ENCODE data around the gene CD28. TPM values are rescaled to one million over a fixed set of nuclear protein-coding genes. Genes with fewer than 3 reads are reported as not detected.

The CD28 gene
- polyA plus RNA-seq, 4 donors, result under 0.01 to 1.0 (median 0.27) TPM

DNA sequence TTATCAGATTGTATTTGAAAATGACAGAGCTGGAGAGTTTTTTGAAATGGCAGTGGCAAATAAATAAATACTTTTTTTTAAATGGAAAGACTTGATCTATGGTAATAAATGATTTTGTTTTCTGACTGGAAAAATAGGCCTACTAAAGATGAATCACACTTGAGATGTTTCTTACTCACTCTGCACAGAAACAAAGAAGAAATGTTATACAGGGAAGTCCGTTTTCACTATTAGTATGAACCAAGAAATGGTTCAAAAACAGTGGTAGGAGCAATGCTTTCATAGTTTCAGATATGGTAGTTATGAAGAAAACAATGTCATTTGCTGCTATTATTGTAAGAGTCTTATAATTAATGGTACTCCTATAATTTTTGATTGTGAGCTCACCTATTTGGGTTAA lies 30.9 kb downstream of the CD28 start:
- Histone ChIP-seq H3K4me3 (ENCODE audit: low read depth in 1 of 3, low read length in 3 of 3) (no peak overlapping the region), H3K36me3 (ENCODE audit: control insufficient read depth in 3 of 3, insufficient read depth in 2 of 3, low read depth in 1 of 3, low read length in 3 of 3) (no peaks in the 10 kb centered on the region), H3K27ac (ENCODE audit: low read depth in 1 of 3, low read length in 2 of 3) (no peak overlapping the region), H3K27me3 (ENCODE audit: control insufficient read depth in 3 of 3, insufficient read depth in 3 of 3, low read length in 3 of 3) (no peaks in the 10 kb centered on the region), H3K4me1 (ENCODE audit: control insufficient read depth in 3 of 3, insufficient read depth in 2 of 3, low read depth in 1 of 3, low read length in 2 of 3) (peaks cover 0 to 3% (median 0%) of the 10 kb centered on the region in 3 donors), H3K9me3 (ENCODE audit: control insufficient read depth in 2 of 2, insufficient read depth in 1 of 2, low read depth in 1 of 2, low read length in 1 of 2) (no peaks in the 10 kb centered on the region)
- DNase-seq (no peak), FAIRE-seq (no peak)
- WGBS, 3 donors, result 75 to 88% (median 88%) methylated on average over 1 of the region's 1 CpG

DNA sequence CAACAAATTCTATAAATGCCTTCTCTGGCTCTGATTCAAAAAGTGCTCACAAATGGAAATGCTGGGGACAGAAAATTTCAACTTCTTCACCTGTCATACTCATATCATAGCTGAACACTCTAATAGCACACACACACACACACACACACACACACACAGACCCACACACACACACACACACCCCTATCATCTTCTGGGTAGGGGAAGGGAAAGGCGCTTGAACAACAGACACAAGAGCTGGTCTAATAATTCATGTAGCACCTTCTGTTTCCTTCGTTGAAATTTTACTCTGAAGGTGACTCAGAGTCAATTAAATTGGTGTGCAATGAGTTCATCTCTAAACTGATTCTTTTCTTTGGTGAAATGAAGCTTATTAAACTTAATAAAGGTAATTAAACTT lies 32.9 kb downstream of the CD28 start:
- 60 to 65% (median 64%) methylated on average over 2 of the region's 2 CpGs for WGBS, 3 donors
- FAIRE-seq (no peak), DNase-seq (no peak)
- Histone ChIP-seq H3K27me3 (ENCODE audit: control insufficient read depth in 3 of 3, insufficient read depth in 3 of 3, low read length in 3 of 3) (no peaks in the 10 kb centered on the region), H3K36me3 (ENCODE audit: control insufficient read depth in 3 of 3, insufficient read depth in 2 of 3, low read depth in 1 of 3, low read length in 3 of 3) (no peaks in the 10 kb centered on the region), H3K27ac (ENCODE audit: low read depth in 1 of 3, low read length in 2 of 3) (no peak overlapping the region), H3K9me3 (ENCODE audit: control insufficient read depth in 2 of 2, insufficient read depth in 1 of 2, low read depth in 1 of 2, low read length in 1 of 2) (no peaks in the 10 kb centered on the region), H3K4me1 (ENCODE audit: control insufficient read depth in 3 of 3, insufficient read depth in 2 of 3, low read depth in 1 of 3, low read length in 2 of 3) (peaks cover 0 to 3% (median 0%) of the 10 kb centered on the region in 3 donors), H3K4me3 (ENCODE audit: low read depth in 1 of 3, low read length in 3 of 3) (no peak overlapping the region)

DNA sequence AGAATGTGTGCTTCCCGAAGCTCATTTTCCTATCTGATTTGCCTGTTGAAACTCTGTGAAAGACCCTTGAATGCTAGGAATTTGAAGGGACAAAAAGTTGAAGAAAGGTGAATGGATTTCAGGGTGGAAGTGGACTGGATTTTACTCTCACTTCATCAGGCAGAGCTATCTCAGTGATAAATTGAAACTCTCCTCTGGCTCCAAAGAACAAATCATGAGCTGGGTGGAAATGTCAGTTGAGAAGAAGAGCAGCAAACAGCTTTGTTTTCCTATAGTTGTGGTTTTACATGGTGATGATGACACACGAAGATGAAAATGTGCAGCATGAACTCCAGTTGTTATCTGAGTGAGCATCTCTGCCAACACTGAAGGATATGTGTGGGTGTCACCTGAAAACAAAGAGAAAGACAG lies 34.4 kb downstream of the CD28 start:
- 60 to 84% (median 63%) methylated on average over 2 of the region's 2 CpGs for WGBS, 3 donors
- Histone ChIP-seq H3K27me3 (ENCODE audit: control insufficient read depth in 3 of 3, insufficient read depth in 3 of 3, low read length in 3 of 3) (no peaks in the 10 kb centered on the region), H3K9me3 (ENCODE audit: control insufficient read depth in 2 of 2, insufficient read depth in 1 of 2, low read depth in 1 of 2, low read length in 1 of 2) (no peaks in the 10 kb centered on the region), H3K36me3 (ENCODE audit: control insufficient read depth in 3 of 3, insufficient read depth in 2 of 3, low read depth in 1 of 3, low read length in 3 of 3) (no peaks in the 10 kb centered on the region), H3K27ac (ENCODE audit: low read depth in 1 of 3, low read length in 2 of 3) (peak overlapping the region in 1 of 3 donors; percentile 56), H3K4me1 (ENCODE audit: control insufficient read depth in 3 of 3, insufficient read depth in 2 of 3, low read depth in 1 of 3, low read length in 2 of 3) (peaks cover 0 to 3% (median 0%) of the 10 kb centered on the region in 3 donors), H3K4me3 (ENCODE audit: low read depth in 1 of 3, low read length in 3 of 3) (no peak overlapping the region)
- DNase-seq (peak in 1 of 2 donors; percentile 9), FAIRE-seq (no peak)

DNA sequence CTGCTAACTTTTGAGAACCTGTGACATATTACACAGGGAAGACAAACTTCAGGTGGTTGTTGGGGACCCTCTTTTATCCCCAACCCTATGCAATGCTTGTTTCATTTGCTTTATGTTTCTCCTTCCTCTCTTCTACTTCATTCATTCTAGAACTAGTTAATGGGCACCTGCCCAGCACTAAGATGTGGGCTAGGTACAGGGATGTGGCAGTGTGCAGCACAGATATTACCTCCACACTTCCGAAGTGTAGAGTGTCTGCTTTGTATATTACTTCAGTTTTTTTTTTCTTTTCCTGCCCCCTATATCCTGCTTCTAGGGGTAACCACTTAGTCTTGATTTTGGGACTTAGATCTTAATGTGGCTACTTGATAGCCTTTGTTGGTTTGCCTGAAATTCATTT lies 35.1 kb downstream of the CD28 start:
- Histone ChIP-seq H3K9me3 (ENCODE audit: control insufficient read depth in 2 of 2, insufficient read depth in 1 of 2, low read depth in 1 of 2, low read length in 1 of 2) (no peaks in the 10 kb centered on the region), H3K4me3 (ENCODE audit: low read depth in 1 of 3, low read length in 3 of 3) (no peak overlapping the region), H3K36me3 (ENCODE audit: control insufficient read depth in 3 of 3, insufficient read depth in 2 of 3, low read depth in 1 of 3, low read length in 3 of 3) (no peaks in the 10 kb centered on the region), H3K27ac (ENCODE audit: low read depth in 1 of 3, low read length in 2 of 3) (peak overlapping the region in 1 of 3 donors; percentile 56), H3K27me3 (ENCODE audit: control insufficient read depth in 3 of 3, insufficient read depth in 3 of 3, low read length in 3 of 3) (no peaks in the 10 kb centered on the region), H3K4me1 (ENCODE audit: control insufficient read depth in 3 of 3, insufficient read depth in 2 of 3, low read depth in 1 of 3, low read length in 2 of 3) (peaks cover 0 to 3% (median 0%) of the 10 kb centered on the region in 3 donors)
- DNase-seq (no peak), FAIRE-seq (no peak)
- WGBS, 3 donors, result 38 to 85% (median 81%) methylated on average over 1 of the region's 1 CpG

DNA sequence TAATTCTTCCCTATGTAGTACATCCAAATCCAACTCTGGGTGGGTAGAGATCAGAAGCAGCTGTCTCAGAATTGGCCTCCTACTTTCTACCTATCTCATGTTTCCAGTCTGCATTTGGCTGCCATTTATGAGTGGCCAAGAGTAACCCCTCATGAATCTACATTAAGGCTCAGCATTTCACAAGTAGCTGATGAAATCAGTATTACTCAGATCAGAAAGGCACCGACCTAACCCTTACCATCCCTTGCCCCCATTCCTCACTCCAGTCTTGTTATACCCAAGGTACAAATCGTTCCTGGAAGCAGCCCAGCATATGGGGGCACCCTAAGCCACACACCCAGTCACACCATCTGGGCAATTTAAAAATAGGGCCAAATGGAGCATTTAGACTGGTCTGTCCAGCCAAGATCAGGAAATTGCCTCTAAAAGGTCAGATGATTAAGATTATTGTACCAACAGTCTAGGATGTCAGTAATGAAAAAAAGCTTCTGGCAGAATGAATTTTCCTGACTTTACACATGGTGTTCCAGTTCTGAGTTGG lies 37.1 kb downstream of the CD28 start:
- no peak for FAIRE-seq
- 79 to 87% (median 84%) methylated on average over 2 of the region's 2 CpGs for WGBS, 3 donors

DNA sequence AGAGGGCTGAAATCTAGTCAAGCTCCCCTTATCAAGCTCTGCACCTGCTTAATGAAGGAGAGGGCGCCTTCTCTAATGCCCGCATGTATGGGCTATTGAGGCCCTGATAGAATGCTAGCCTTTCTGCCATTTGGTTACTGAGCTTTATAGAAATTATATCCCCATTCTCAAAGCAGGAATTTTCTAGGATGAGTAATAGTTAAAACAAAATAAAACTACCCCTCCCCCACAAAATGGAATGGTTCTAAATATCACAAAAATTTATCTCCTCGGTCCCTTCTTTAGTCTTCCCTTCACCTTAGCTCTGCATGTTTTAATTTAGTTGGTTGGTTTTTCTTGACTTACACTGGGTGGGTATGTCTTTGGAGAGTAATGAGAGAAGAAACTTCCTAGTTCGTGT lies 37.7 kb downstream of the CD28 start:
- 93 to 97% (median 97%) methylated on average over 4 of the region's 4 CpGs for WGBS, 3 donors
- FAIRE-seq (no peak), DNase-seq (no peak)
- no peaks in the 10 kb centered on the region for H3K9me3 ChIP-seq (ENCODE audit: control insufficient read depth in 2 of 2, insufficient read depth in 1 of 2, low read depth in 1 of 2, low read length in 1 of 2)
- no peaks in the 10 kb centered on the region for H3K36me3 ChIP-seq (ENCODE audit: control insufficient read depth in 3 of 3, insufficient read depth in 2 of 3, low read depth in 1 of 3, low read length in 3 of 3)
- H3K27me3 ChIP-seq (ENCODE audit: control insufficient read depth in 3 of 3, insufficient read depth in 3 of 3, low read length in 3 of 3), result no peaks in the 10 kb centered on the region
- no peak overlapping the region for H3K4me3 ChIP-seq (ENCODE audit: low read depth in 1 of 3, low read length in 3 of 3)
- no peak overlapping the region for H3K27ac ChIP-seq (ENCODE audit: low read depth in 1 of 3, low read length in 2 of 3)
- peaks cover 0 to 3% (median 0%) of the 10 kb centered on the region in 3 donors for H3K4me1 ChIP-seq (ENCODE audit: control insufficient read depth in 3 of 3, insufficient read depth in 2 of 3, low read depth in 1 of 3, low read length in 2 of 3)

More for the DNA sequence above, 37.1 kb downstream of the CD28 start:
- H3K4me3 ChIP-seq (ENCODE audit: low read depth in 1 of 3, low read length in 3 of 3), result no peak overlapping the region
- H3K27me3 ChIP-seq (ENCODE audit: control insufficient read depth in 3 of 3, insufficient read depth in 3 of 3, low read length in 3 of 3), result no peaks in the 10 kb centered on the region
- DNase-seq, result no peak
- H3K9me3 ChIP-seq (ENCODE audit: control insufficient read depth in 2 of 2, insufficient read depth in 1 of 2, low read depth in 1 of 2, low read length in 1 of 2), result no peaks in the 10 kb centered on the region
- H3K36me3 ChIP-seq (ENCODE audit: control insufficient read depth in 3 of 3, insufficient read depth in 2 of 3, low read depth in 1 of 3, low read length in 3 of 3), result no peaks in the 10 kb centered on the region
- H3K4me1 ChIP-seq (ENCODE audit: control insufficient read depth in 3 of 3, insufficient read depth in 2 of 3, low read depth in 1 of 3, low read length in 2 of 3), result peaks cover 0 to 3% (median 0%) of the 10 kb centered on the region in 3 donors
- no peak overlapping the region for H3K27ac ChIP-seq (ENCODE audit: low read depth in 1 of 3, low read length in 2 of 3)

DNA sequence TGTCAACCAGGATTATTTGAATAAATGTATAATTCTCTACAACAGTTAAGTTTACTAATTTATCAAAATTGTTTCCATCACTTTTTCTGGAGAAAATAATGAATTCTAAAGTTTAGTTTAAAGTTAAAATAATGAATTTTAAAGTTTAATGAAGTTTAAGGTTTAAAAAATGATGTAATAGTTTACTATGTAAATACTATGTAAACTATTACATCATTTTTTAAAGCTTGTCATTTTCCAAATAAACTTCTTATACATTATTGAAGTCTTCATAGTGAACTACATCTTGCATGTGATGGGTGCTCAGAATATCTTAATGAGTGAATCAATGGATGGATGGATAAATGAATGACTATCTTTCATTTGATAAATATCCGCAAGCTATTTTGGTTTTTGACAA lies 38.8 kb downstream of the CD28 start:
- Histone ChIP-seq H3K36me3 (ENCODE audit: control insufficient read depth in 3 of 3, insufficient read depth in 2 of 3, low read depth in 1 of 3, low read length in 3 of 3) (no peaks in the 10 kb centered on the region), H3K9me3 (ENCODE audit: control insufficient read depth in 2 of 2, insufficient read depth in 1 of 2, low read depth in 1 of 2, low read length in 1 of 2) (no peaks in the 10 kb centered on the region), H3K27me3 (ENCODE audit: control insufficient read depth in 3 of 3, insufficient read depth in 3 of 3, low read length in 3 of 3) (no peaks in the 10 kb centered on the region), H3K4me3 (ENCODE audit: low read depth in 1 of 3, low read length in 3 of 3) (no peak overlapping the region), H3K27ac (ENCODE audit: low read depth in 1 of 3, low read length in 2 of 3) (no peak overlapping the region), H3K4me1 (ENCODE audit: control insufficient read depth in 3 of 3, insufficient read depth in 2 of 3, low read depth in 1 of 3, low read length in 2 of 3) (peaks cover 0 to 3% (median 0%) of the 10 kb centered on the region in 3 donors)
- FAIRE-seq (peak; percentile 94), DNase-seq (no peak)
- 96 to 100% (median 99%) methylated on average over 1 of the region's 1 CpG for WGBS, 3 donors

DNA sequence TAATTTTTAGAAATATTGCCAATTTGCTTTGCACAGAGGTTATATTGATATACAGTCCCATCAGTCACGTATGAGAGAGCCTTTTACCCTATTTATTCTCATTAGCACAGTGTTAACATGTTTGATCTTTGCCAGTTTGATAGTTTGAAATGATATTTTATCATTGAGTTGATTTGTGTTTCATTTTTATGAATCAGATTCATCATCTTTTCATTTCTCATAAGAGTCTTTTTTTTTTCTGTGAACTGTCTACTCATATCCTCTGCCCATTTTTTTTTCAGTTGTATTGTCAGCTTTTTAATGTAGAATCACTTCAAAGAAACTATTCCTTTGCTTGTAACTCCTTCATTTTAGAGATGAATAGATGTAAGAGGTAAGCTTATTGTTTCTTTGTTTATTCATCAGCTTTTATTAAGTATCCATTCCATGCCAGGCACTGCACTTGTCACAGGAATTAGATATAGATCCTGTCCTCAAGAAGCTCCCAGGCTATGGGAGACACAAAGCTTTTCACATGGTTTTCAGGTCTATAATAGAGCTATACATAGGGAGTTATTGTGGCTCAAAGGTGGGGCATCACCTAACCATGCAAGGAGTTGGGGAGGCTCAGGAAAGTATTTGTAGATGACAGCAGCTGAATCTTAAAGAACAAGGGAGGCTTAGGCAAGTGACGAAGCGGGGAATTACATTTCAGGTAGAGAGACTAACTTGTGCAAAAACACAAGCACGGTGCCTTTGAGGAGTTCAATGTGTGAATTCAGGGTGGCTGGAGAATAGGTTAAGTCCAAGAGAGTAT lies 42.1 kb downstream of the CD28 start:
- Histone ChIP-seq H3K27ac (ENCODE audit: low read depth in 1 of 3, low read length in 2 of 3) (no peak overlapping the region), H3K27me3 (ENCODE audit: control insufficient read depth in 3 of 3, insufficient read depth in 3 of 3, low read length in 3 of 3) (no peaks in the 10 kb centered on the region), H3K4me1 (ENCODE audit: control insufficient read depth in 3 of 3, insufficient read depth in 2 of 3, low read depth in 1 of 3, low read length in 2 of 3) (no peaks in the 10 kb centered on the region), H3K9me3 (ENCODE audit: control insufficient read depth in 2 of 2, insufficient read depth in 1 of 2, low read depth in 1 of 2, low read length in 1 of 2) (no peaks in the 10 kb centered on the region), H3K36me3 (ENCODE audit: control insufficient read depth in 3 of 3, insufficient read depth in 2 of 3, low read depth in 1 of 3, low read length in 3 of 3) (no peaks in the 10 kb centered on the region), H3K4me3 (ENCODE audit: low read depth in 1 of 3, low read length in 3 of 3) (no peak overlapping the region)
- 86 to 91% (median 90%) methylated on average over 4 of the region's 4 CpGs for WGBS, 3 donors
- FAIRE-seq (no peak), DNase-seq (no peak)
